ENCODE measurements around the gene SPATA17. TPM values are rescaled to one million over a fixed set of nuclear protein-coding genes. Genes with fewer than 3 reads are reported as not detected.

Gene SPATA17
- total and polyA plus RNA-seq, 2 of the 8 experiments (the other 6 are each of a cell fraction or from before 2014, with no cell fraction given): 0.17 to 0.48 TPM

DNA sequence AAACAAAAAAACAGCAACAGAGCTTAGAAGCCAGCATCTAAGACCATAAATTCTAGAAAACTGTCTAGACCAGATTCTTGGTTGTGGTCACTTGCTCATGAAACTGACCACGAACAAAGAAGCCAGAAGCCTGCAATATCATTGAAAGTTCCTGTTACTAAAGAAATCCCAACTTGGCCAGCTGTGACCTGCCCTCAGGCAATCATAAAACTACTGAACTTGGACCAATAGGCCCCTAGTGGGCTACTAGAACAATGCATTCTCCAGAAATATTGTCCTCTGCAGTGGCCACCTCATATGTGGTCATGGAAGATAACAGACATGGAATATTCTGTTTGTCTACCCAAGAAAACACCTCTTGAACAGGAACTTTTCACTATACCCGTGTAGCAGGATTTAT lies 87.7 kb downstream of the SPATA17 start:
- Histone ChIP-seq H2AK5ac (ENCODE audit: low read depth, low read length) (no peak overlapping the region), H2BK5ac (ENCODE audit: low read depth, low read length) (no peak overlapping the region), H3K14ac (ENCODE audit: insufficient read length) (no peak overlapping the region), H4K20me1 (replicated peaks in 1 of 2; ENCODE audit: control insufficient read depth in 1 of 2, insufficient read depth in 2 of 2, low read length in 2 of 2) (no peaks in the 10 kb centered on the region), H4K5ac (ENCODE audit: insufficient read length, low read depth, low read length) (no peak overlapping the region), H3K27ac (ENCODE audit: low read depth, low read length) (no peak overlapping the region), H2BK15ac (ENCODE audit: low read length) (no peak overlapping the region), H2AFZ (ENCODE audit: low read length) (no peak overlapping the region), H3K9ac (replicated peaks in 1 of 4; ENCODE audit: extremely low read depth in 1 of 4, low read depth in 3 of 4, low read length in 3 of 4) (no peak overlapping the region), H2BK20ac (ENCODE audit: low read length) (no peak overlapping the region), H3K36me3 (ENCODE audit: control insufficient read depth in 2 of 4, insufficient read depth in 4 of 4, low read length in 3 of 4) (no peaks in the 10 kb centered on the region), H3K4me1 (replicated peaks in 1 of 4; ENCODE audit: control insufficient read depth in 3 of 4, insufficient read depth in 4 of 4, low read length in 3 of 4) (no peaks in the 10 kb centered on the region), H3K4me3 (ENCODE audit: extremely low read depth in 1 of 4, insufficient read depth in 2 of 4, low read depth in 3 of 4, low read length in 4 of 4) (no peak overlapping the region), H3K23ac (ENCODE audit: insufficient read length) (no peak overlapping the region), H3K23me2 (ENCODE audit: low read depth, low read length) (no peaks in the 10 kb centered on the region), H2BK120ac (replicated peaks; ENCODE audit: low read depth, low read length) (no peak overlapping the region), H3K56ac (replicated peaks; ENCODE audit: insufficient read length, low read depth, low read length) (no peak overlapping the region), H4K8ac (ENCODE audit: extremely low read depth, insufficient read depth, low read length) (no peak overlapping the region), H3K4me2 (ENCODE audit: insufficient read depth in 1 of 2, low read depth in 2 of 2, low read length in 2 of 2) (no peak overlapping the region), H3K79me2 (ENCODE audit: control insufficient read depth in 1 of 2, insufficient read depth in 2 of 2, low read length in 2 of 2) (no peaks in the 10 kb centered on the region), H3K9me3 (ENCODE audit: insufficient read depth in 2 of 2, low read depth in 1 of 2, low read length in 1 of 2) (no peaks in the 10 kb centered on the region), H3K27me3 (replicated peaks in 1 of 4; ENCODE audit: control insufficient read depth in 3 of 4, extremely low read depth in 1 of 4, insufficient read depth in 3 of 4, low read length in 3 of 4) (no peaks in the 10 kb centered on the region), H3K79me1 (ENCODE audit: low read depth, low read length) (no peaks in the 10 kb centered on the region), H3K18ac (ENCODE audit: extremely low read depth, low read length) (no peak overlapping the region), H4K91ac (replicated peaks; ENCODE audit: insufficient read length, low read length) (no peak overlapping the region), H3K4ac (replicated peaks; ENCODE audit: insufficient read length, low read depth, low read length) (no peak overlapping the region), H2BK12ac (ENCODE audit: low read depth, low read length) (no peak overlapping the region)
- TF ChIP-seq SRF (IDR thresholded peaks at IDR 0.05; ENCODE audit: low read depth, low read length): no peak
- TF ChIP-seq, protein P1, sequence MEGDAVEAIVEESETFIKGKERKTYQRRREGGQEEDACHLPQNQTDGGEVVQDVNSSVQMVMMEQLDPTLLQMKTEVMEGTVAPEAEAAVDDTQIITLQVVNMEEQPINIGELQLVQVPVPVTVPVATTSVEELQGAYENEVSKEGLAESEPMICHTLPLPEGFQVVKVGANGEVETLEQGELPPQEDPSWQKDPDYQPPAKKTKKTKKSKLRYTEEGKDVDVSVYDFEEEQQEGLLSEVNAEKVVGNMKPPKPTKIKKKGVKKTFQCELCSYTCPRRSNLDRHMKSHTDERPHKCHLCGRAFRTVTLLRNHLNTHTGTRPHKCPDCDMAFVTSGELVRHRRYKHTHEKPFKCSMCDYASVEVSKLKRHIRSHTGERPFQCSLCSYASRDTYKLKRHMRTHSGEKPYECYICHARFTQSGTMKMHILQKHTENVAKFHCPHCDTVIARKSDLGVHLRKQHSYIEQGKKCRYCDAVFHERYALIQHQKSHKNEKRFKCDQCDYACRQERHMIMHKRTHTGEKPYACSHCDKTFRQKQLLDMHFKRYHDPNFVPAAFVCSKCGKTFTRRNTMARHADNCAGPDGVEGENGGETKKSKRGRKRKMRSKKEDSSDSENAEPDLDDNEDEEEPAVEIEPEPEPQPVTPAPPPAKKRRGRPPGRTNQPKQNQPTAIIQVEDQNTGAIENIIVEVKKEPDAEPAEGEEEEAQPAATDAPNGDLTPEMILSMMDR (IDR thresholded peaks at IDR 0.05; ENCODE audit: control extremely low read depth in 1 of 3, insufficient read depth in 1 of 3, low read depth in 1 of 3, low read length in 3 of 3): peak in 1 of 3 experiments; percentile 2; a peak in 1 of 4 replicates
- no peak for DNase-seq (ENCODE audit: low read depth in 1 of 2, low spot score in 2 of 2)
- no peak for FAIRE-seq
- 90% methylated on average over 2 of the region's 2 CpGs; no CpG with 5 or more reads in 1 of the 2 experiments for WGBS, 2 experiments (ENCODE audit: extremely low coverage in 1 of 2, insufficient coverage in 1 of 2, insufficient read length in 1 of 2, insufficient replicate concordance in 2 of 2, low coverage in 1 of 2, low lambda C conversion rate in 2 of 2, missing lambda C conversion rate in 1 of 2)
- CTCF ChIA-PET (ENCODE audit: partially characterized antibody): interaction anchor here (0.9 to 1.4 kb wide), 5 partner anchors 9 to 93 kb away, joined by 3 to 4 read pairs (median 3); no protein-coding TSS in a partner anchor
- POLR2A ChIA-PET (ENCODE audit: partially characterized antibody): no interaction called here

Measured in H1 (cell line).